Mucosa of gallbladder (tissue), 1 donor: Measurements from ENCODE around the gene EPC1. TPM values are rescaled to one million over a fixed set of nuclear protein-coding genes. Genes with fewer than 3 reads are reported as not detected.
"Not testable (repeated sequence)": the region's sequence is repeated elsewhere in the genome, so short reads cannot be mapped to it uniquely, and the experiment has no call there.

Experiments
- DNase-seq: peaks from one replicate; pipeline ENCODE4 v3.0.0-alpha.2; 2020; ENCODE audit warnings: low spot score
- total RNA-seq: library from RNA; stranded (reverse); gene quantifications from one replicate; pipeline ENCODE4 v1.2.1, GENCODE V29; 2021
- donor health status: DM: no; HTN: no; CAD: no.

The EPC1 gene
- total RNA-seq, 1 donor from 2014 or later = 39.2 TPM

DNA sequence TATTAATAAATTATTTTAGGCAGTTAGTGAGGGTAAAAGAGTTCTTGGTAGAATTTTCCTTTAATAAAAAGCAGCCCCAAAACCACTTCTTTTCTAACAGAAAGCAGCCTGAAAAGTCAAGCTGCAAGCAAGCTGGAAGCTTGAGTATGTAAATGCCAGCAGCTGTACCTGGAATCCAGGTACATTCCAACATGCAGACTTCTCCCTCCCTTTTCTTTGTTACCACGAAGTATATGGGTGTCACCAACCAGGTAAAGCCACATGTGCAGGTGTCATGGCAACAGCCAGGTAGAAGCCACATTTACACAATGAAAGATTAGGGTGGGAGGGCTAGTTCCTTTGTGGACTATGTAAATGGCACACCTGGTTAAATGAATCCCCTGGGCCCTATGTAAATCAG lies 114.6 kb downstream of the EPC1 start:
- DNase-seq = no peak

DNA sequence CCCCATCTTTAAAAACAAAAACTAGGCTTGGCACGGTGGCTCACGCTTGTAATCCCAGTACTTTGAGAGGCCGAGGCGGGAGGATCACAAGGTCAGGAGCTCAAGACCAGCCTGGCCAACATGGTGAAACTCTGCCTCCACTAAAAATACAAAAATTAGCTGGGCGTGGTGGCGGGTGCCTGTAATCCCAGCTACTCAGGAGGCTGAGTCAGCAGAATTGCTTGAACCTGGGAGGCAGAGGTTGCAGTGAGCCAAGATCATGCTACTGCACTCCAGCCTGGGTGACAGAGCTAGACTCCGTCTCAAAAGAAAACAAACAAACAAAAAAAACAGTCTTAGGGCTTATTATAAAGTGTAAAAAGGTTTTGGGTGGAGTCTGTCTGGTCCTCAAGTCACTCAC lies 117.2 kb downstream of the EPC1 start:
- DNase-seq = not testable (repeated sequence)

- DNase-seq = no peak
Measured at GRCh38 chr10:32229170-32229569, 117.8 kb downstream of the EPC1 start.

- no peak for DNase-seq
Measured at GRCh38 chr10:32227802-32228201, 119.2 kb downstream of the EPC1 start.

GRCh38 chr10:32226624-32227023 lies 120.3 kb downstream of the EPC1 start:
- no peak for DNase-seq

DNA sequence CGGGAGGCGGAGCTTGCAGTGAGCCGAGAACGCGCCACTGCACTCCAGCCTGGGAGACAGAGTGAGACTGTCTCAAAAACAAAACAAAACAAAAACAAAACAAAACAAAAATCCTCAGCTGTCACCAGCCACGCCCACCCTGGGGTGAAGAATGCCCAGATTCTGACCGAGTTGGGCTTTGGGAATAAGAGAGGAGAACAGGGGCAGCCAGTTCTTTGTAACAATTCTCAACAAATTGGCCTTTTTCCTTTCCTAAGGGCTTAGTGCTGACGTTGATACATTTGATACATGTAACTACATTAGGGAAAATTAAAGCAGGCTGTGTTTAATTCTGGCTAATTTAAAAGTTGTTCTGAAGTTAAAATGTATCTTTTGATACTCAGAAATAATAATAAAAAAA lies 121.0 kb downstream of the EPC1 start:
- DNase-seq = no peak

GRCh38 chr10:32222376-32222775 lies 124.6 kb downstream of the EPC1 start:
- not testable (repeated sequence) for DNase-seq

DNA sequence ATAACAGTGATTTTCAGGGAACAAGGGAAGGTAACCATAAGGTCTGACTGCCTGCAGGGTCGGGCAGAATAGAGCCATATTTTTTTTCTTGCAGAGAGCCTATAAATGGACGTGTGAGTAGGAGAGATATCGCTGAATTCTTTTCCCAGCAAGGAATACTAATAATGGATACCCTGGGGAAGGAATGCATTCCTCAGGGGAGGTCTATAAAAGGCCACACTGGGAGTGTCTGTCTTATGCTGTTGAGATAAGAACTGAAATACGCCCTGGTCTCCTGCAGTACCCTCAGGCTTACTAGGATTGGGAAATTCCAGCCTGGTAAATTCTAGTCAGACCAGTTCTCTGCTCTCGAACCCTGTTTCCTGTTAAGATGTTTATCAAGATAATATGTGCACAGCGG lies 127.8 kb downstream of the EPC1 start:
- DNase-seq = not testable (repeated sequence)

GRCh38 chr10:32218206-32219044 lies 128.5 kb downstream of the EPC1 start:
- not testable (repeated sequence) for DNase-seq

Other genes starting within 250 kb of the EPC1 start
- 20.5 TPM for gene CCDC7, start 99.0 kb upstream of the EPC1 start, total RNA-seq